CD14-positive monocyte (primary cell): ENCODE results near the gene GNG10. TPM values are rescaled to one million over a fixed set of nuclear protein-coding genes. Genes with fewer than 3 reads are reported as not detected.

ENCODE experiments used
- DNase-seq, 3 donors: peaks; one replicate each; pipeline ENCODE4 v3.0.0-alpha.2; 2011 to 2022
- H2AFZ ChIP-seq: 2 replicates; pipeline ENCODE4 v1.6.0; 2012; ENCODE audit warnings: mild to moderate bottlenecking, low read depth, low read length, inconsistent platforms; ENCODE audit not compliant: insufficient read depth, poor library complexity, severe bottlenecking
- H3K27ac ChIP-seq, 2 donors: 1 replicate in 1 of 2; 2 replicates in 1 of 2; pipeline ENCODE4 v1.5.1; 2012 to 2013; ENCODE audit warnings: low read length in 2 of 2, control low read depth in 1 of 2, inconsistent platforms in 1 of 2, low read depth in 1 of 2, mild to moderate bottlenecking in 1 of 2
- H3K27me3 ChIP-seq, 2 donors: one replicate each; pipeline versions ENCODE4 v1.6.0 to v1.6.1; 2011 to 2013; ENCODE audit warnings: low read length in 2 of 2; ENCODE audit not compliant: control insufficient read depth in 2 of 2, insufficient read depth in 2 of 2
- H3K36me3 ChIP-seq, 2 donors: replicated peaks in 1 of 2; 1 replicate in 1 of 2; 2 replicates in 1 of 2; pipeline versions ENCODE4 v1.5.1 to v1.6.1; 2012 to 2013; ENCODE audit warnings: low read length in 2 of 2, control low read depth in 1 of 2, inconsistent platforms in 1 of 2, mild to moderate bottlenecking in 1 of 2; ENCODE audit not compliant: insufficient read depth in 2 of 2, control insufficient read depth in 1 of 2
- H3K4me1 ChIP-seq, 2 donors: 1 replicate in 1 of 2; 2 replicates in 1 of 2; pipeline versions ENCODE4 v1.5.1 to v1.6.1; 2012 to 2013; ENCODE audit warnings: low read length in 2 of 2, control low read depth in 1 of 2, inconsistent platforms in 1 of 2, mild to moderate bottlenecking in 1 of 2, moderate library complexity in 1 of 2; ENCODE audit not compliant: insufficient read depth in 2 of 2, control insufficient read depth in 1 of 2
- H3K4me2 ChIP-seq: replicated peaks from 2 replicates; pipeline ENCODE3; 2012; ENCODE audit warnings: low read length, moderate library complexity, mild to moderate bottlenecking; ENCODE audit not compliant: poor library complexity, severe bottlenecking; ENCODE audit errors: extremely low read depth
- H3K4me3 ChIP-seq, 3 experiments: fragments of 200-600 bp in 1 of 3; sonication (generic) in 1 of 3; replicated peaks in 1 of 3; 1 replicate in 2 of 3; 2 replicates in 1 of 3; pipeline ENCODE4 v1.5.1; 2011 to 2013; ENCODE audit warnings: low read length in 3 of 3, mild to moderate bottlenecking in 3 of 3, control low read depth in 2 of 3, low read depth in 2 of 3, inconsistent platforms in 1 of 3, moderate library complexity in 1 of 3
- H3K79me2 ChIP-seq: 2 replicates; pipeline ENCODE4 v1.6.0; 2012; ENCODE audit warnings: mild to moderate bottlenecking, control low read depth, inconsistent platforms, low read length, moderate library complexity; ENCODE audit not compliant: insufficient read depth
- H3K9ac ChIP-seq: 2 replicates; pipeline ENCODE4 v1.6.0; 2017; ENCODE audit warnings: low read length, mild to moderate bottlenecking; ENCODE audit not compliant: insufficient read depth, poor library complexity, severe bottlenecking
- H3K9me3 ChIP-seq, 2 donors: replicated peaks in 1 of 2; 1 replicate in 1 of 2; 2 replicates in 1 of 2; pipeline versions ENCODE4 v1.5.1 to v1.6.1; 2012 to 2013; ENCODE audit warnings: low read length in 2 of 2, control low read depth in 1 of 2; ENCODE audit not compliant: control insufficient read depth in 1 of 2, insufficient read depth in 1 of 2
- H4K20me1 ChIP-seq: 2 replicates; pipeline ENCODE4 v1.6.0; 2012; ENCODE audit warnings: mild to moderate bottlenecking, low read length, control low read depth, moderate library complexity; ENCODE audit not compliant: insufficient read depth
- H3K27ac Mint-ChIP-seq, 7 donors: one replicate each; pipeline ENCODE4 v1.8.0; 2020; ENCODE audit warnings: mild to moderate bottlenecking in 7 of 7, mixed read lengths in 7 of 7, moderate library complexity in 6 of 7, inconsistent platforms in 2 of 7
- H3K27me3 Mint-ChIP-seq, 3 donors: one replicate each; pipeline ENCODE4 v1.8.0; 2021 to 2022; ENCODE audit warnings: low read depth in 3 of 3, mild to moderate bottlenecking in 3 of 3, mixed read lengths in 3 of 3, moderate library complexity in 3 of 3, inconsistent platforms in 1 of 3
- H3K36me3 Mint-ChIP-seq, 2 donors: one replicate each; pipeline ENCODE4 v1.8.0; 2020; ENCODE audit warnings: mixed read lengths in 2 of 2, inconsistent platforms in 1 of 2, mild to moderate bottlenecking in 1 of 2
- H3K4me1 Mint-ChIP-seq: one replicate; pipeline ENCODE4 v1.8.0; 2020; ENCODE audit warnings: mild to moderate bottlenecking, mixed read lengths
- H3K4me3 Mint-ChIP-seq, 2 donors: one replicate each; pipeline ENCODE4 v1.8.0; 2020; ENCODE audit warnings: mild to moderate bottlenecking in 2 of 2, mixed read lengths in 2 of 2, moderate library complexity in 1 of 2
- H3K9me3 Mint-ChIP-seq, 7 donors: one replicate each; pipeline ENCODE4 v1.8.0; 2020 to 2022; ENCODE audit warnings: mixed read lengths in 7 of 7, mild to moderate bottlenecking in 6 of 7, moderate library complexity in 6 of 7, inconsistent platforms in 2 of 7
- CTCF ChIP-seq: fragments of 200-600 bp; IDR thresholded peaks from one replicate; pipeline ENCODE4 v1.8.0; 2022; ENCODE audit warnings: antibody characterized with exemption, mild to moderate bottlenecking
- WGBS: methylation state at CpG from one replicate; pipeline ENCODE4 v1.1.5; 2013; ENCODE audit warnings: missing lambda C conversion rate; ENCODE audit not compliant: insufficient coverage; 5-methylcytosine and 5-hydroxymethylcytosine counted together
- intact Hi-C, 2 donors: fragments of 100-400 bp; cut with micrococcal nuclease; formaldehyde crosslinking; loops; one replicate each; pipeline versions ENCODE4 v1.15.0 to v1.15.1; 2023
- polyA plus RNA-seq, 3 donors: library from polyadenylated mRNA; depleted of rRNA in 1 of 3; unstranded in 2 of 3; stranded (reverse) in 1 of 3; fragments of 300-500 nt in 2 of 3; fragments of >200 nt in 1 of 3; fragmentation: Illumina TruSeq in 2 of 3; gene quantifications; 1 replicate in 2 of 3; 2 replicates in 1 of 3; pipeline ENCODE4 v1.2.3, GENCODE V29; 2012 to 2021

The GNG10 gene
- polyA plus RNA-seq, 3 donors = 42.9 to 84.1 (median 67.9) TPM

- Histone ChIP-seq H3K4me1 (peaks cover 18 to 22% of the 10 kb centered on the region in 2 donors), H3K27ac (peak overlapping the region; percentile 26 to 60), H3K27me3 (no peaks in the 10 kb centered on the region), H2AFZ (peak overlapping the region; percentile 86), H3K9ac (peak overlapping the region; percentile 68), H3K36me3 (peaks cover 4 to 27% of the 10 kb centered on the region in 2 donors), H4K20me1 (peaks cover 39% of the 10 kb centered on the region), H3K4me3 (peak overlapping the region; percentile 68 to 85 (median 80)), H3K4me2 (peak overlapping the region; percentile 93), H3K9me3 (no peaks in the 10 kb centered on the region), H3K79me2 (peaks cover 31% of the 10 kb centered on the region)
- WGBS = under 1% methylated on average over 56 of the region's 57 CpGs
- Mint-ChIP-seq H3K4me3 (peak overlapping the region; percentile 100), H3K4me1 (peaks cover 27% of the 10 kb centered on the region), H3K27me3 (peaks cover 5 to 10% (median 9%) of the 10 kb centered on the region in 3 donors), H3K9me3 (no peaks in the 10 kb centered on the region), H3K27ac (peak overlapping the region; percentile 79 to 93 (median 88)), H3K36me3 (peaks cover 10 to 26% of the 10 kb centered on the region in 2 donors)
- peak; percentile 30 to 62 (median 52) for DNase-seq
- no peak for TF ChIP-seq CTCF
- intact Hi-C loops = no loop called here
These were observed 557 bp downstream of the GNG10 start for GRCh38 chr9:111661802-111662521.

GRCh38 chr9:111662576-111663300, 1.3 kb downstream of the GNG10 start:
- WGBS = 0% methylated on average over 7 of the region's 7 CpGs
- H3K27ac Mint-ChIP-seq = peak overlapping the region; percentile 79 to 93 (median 88)
- H2AFZ ChIP-seq = peak overlapping the region; percentile 86
- intact Hi-C loops = no loop called here
- peak overlapping the region; percentile 93 for H3K4me2 ChIP-seq
- peaks cover 18 to 34% of the 10 kb centered on the region in 2 donors for H3K36me3 Mint-ChIP-seq
- peaks cover 18 to 22% of the 10 kb centered on the region in 2 donors for H3K4me1 ChIP-seq
- H3K9ac ChIP-seq = peak overlapping the region; percentile 68
- peak overlapping the region; percentile 68 to 85 (median 80) for H3K4me3 ChIP-seq
- no peaks in the 10 kb centered on the region for H3K9me3 Mint-ChIP-seq
- TF ChIP-seq CTCF = no peak
- H3K36me3 ChIP-seq = peaks cover 10 to 35% of the 10 kb centered on the region in 2 donors
- no peaks in the 10 kb centered on the region for H3K27me3 ChIP-seq
- peak overlapping the region; percentile 100 for H3K4me3 Mint-ChIP-seq
- DNase-seq = no peak
- peaks cover 44% of the 10 kb centered on the region for H4K20me1 ChIP-seq
- H3K4me1 Mint-ChIP-seq = peaks cover 27% of the 10 kb centered on the region
- no peaks in the 10 kb centered on the region for H3K9me3 ChIP-seq
- H3K79me2 ChIP-seq = peaks cover 31% of the 10 kb centered on the region
- peak overlapping the region; percentile 31 to 60 for H3K27ac ChIP-seq
- peaks cover 5 to 10% (median 9%) of the 10 kb centered on the region in 3 donors for H3K27me3 Mint-ChIP-seq
